ENCODE measurements around the gene PALLD.
"Not testable (repeated sequence)": the region's sequence is repeated elsewhere in the genome, so short reads cannot be mapped to it uniquely, and the experiment has no call there.

The PALLD gene

DNA sequence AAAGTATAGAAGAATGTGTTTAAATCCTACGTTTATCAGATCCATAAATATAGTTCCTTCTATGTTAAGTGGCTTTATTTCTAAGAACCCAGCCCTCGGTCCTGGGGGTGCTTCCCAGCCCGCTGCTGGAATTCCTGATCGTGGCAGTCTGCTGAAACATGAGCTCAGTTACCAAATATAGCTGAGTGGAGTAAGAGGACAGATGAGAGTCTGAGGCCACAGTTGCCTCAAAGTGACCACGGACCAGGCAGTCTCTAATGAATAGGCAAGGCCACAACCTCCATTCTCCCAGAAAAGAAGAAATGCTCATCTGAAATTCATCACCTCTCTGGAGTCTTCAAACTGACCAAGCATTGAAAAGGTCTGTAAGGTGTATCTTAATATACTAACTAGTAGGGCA, at the start of gene PALLD:
Gene PALLD (plus strand): TSS at position 219 of the 400 bp plus-strand sequence.
- DNase-seq (ENCODE audit: low read depth in 3 of 3): no peak

DNA sequence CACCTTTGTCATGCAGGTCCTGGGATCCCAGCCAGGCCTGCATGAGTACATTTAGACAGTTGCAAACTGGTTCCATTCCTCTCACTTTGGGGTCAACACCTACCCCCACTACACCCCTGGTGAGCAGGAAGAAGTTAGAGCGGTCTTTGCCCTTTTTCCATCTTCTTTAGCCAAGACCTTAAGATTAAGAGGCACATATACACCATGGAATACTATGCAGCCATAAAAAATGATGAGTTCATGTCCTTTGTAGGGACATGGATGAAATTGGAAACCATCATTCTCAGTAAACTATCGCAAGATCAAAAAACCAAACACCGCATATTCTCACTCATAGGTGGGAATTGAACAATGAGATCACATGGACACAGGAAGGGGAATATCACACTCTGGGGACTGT, 47.8 kb upstream of the PALLD start:
- DNase-seq (ENCODE audit: low read depth in 3 of 3): not testable (repeated sequence)

DNA sequence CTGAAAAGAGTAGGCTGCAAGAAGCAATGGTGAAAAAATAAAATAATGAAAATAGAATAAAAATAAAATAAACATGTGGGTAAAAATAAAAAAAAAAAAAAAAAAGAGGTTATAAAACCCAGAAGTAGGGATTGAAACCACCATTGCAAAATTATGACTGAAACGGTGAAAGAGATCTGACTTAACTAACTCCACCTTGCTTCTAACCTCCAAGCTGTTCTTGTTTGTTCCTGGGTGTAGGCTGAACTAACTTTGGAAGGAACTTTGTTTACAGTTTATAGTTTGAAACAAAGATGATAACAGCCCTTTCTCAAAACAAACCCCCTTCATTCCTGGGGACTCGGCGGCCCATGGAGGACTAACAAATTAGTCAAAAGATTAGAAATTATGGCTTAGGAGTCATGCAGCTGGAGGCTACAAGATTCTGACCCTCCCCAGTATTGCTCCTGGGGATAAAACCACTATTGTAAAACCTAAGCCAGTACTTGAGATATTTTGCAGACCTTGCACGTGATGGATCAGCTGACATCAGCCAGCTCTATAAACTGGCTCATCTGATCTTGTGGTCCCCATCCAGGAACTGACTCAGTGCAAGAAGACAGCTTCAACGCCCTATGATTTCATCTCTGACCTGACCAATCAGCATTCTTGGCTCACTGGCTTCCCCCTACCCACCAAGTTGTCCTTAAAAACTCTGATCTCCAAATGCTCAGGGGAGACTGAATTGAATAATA, 47.0 kb upstream of the PALLD start:
- DNase-seq (ENCODE audit: low read depth in 3 of 3): no peak

DNA sequence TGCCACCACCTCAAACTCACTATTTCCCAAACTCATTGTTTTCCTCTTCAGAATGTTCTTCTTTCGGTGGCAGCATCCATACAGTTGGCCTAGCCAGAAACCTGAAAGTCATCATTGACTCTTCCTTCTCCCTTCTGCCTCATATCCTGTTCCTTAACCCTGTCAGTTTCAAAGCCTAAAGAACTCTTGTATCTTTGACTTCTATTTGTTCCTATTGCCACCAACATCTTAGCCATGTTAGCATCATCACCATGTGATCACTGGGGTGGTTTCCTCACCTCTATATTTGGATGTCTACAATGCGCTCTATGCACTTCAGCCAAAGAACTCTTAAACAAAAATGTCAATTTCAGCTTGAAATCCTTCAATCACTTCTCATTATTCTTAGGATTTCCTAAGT, 45.5 kb upstream of the PALLD start:
- DNase-seq (ENCODE audit: low read depth in 3 of 3): no peak

DNA sequence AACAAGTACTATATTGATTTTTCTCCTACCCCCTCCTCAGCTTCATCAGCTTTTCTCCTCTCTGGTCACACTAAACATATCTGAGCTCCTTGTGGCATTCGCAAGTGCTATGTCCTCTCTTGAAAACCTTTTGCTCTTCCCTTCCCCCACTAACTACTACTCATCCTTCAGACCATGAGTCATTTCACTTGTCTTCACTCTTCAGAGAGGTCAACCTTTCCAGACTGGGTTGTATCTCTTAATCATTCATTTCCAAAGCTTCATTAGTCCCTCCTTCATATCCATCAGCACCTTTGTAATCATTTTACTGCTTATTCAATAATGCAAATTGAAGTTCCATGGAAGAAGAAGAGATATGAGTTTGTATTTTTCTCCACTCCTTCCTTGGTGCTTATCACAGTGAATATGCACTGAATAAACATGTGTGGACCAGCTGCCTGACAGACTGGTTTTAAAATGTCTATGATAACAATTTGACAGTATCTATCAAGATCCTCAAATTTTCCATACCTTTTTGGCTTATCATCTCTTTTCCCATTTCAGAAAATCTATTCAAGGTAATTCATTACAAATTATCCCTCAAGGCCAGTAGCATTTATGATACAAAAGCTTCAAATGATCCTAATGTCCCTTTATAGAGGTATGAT, 45.0 kb upstream of the PALLD start:
- no peak for DNase-seq (ENCODE audit: low read depth in 3 of 3)

DNA sequence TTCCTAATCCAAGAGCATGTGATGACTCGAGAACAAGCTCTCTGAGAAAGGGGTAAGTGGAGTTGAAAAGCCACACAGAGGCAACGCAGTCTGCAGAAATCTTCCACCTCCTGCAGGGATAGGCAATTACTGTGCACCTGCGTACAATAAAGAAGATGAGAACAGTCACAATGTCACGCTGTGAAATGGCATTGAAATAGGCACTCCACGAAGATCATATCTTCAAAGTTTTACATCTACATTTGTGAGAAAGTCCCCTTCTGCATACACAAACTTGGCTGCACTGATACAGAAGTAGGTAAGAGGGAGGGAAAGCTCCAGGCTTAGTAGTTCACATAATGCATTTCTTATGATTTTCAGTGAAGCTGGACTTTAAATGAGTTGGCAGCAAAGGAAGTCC, 43.7 kb upstream of the PALLD start:
- no peak for DNase-seq (ENCODE audit: low read depth in 3 of 3)

DNA sequence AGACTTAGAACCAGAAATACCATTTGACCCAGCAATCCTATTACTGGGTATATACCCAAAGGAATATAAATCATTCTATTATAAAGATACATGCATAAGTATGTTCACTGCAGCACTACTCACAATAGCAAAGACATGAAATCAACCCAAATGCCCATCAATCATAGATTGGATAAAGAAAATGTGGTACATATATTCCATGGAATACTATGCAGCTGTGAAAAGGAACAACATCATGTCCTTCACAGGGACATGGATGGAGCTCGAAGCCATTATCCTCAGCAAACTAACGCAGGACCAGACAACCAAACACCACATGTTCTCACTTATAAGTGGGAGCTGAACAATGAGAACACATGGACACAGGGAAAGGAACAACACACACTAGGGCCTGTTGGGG, 38.6 kb upstream of the PALLD start:
- not testable (repeated sequence) for DNase-seq (ENCODE audit: low read depth in 3 of 3)

DNA sequence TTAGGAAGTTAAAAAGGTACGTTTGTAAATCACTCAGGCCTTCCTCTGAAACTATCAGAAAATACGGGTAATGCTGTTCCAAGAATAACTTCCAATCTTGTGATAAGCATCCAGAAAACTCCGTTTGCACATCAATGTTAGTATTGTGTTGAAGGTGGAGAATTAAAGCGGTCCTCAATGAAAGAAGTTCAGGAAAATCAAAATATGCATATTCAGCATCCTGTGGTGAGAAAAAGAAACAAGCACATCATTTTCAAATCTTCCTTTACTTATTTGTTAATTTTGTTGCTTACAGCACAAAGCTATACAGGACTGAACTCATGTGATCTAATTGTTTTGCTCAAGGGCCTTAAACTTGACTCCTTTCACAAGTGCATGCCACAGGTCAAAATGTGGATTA, 35.0 kb upstream of the PALLD start:
- no peak for DNase-seq (ENCODE audit: low read depth in 3 of 3)

DNA sequence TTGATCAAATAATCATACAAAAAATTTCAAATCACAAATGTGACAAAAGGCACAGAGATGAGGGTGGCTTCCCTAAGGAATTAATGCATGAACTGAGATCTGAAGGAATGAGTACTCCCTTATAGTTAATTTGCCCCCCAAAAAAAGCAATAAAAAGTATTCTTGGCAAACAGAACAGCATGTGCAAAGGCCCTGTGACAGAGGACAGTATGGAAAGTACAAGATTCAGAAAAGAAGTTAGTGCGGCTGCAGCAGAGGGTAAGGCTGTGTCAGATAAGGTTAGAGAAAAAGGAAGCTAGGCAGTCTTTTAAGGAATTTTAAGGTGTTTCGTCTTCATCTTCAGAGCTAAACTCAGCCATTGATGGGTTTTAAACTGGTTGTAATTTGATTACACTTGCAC, 23.9 kb upstream of the PALLD start:
- DNase-seq (ENCODE audit: low read depth in 3 of 3): no peak

DNA sequence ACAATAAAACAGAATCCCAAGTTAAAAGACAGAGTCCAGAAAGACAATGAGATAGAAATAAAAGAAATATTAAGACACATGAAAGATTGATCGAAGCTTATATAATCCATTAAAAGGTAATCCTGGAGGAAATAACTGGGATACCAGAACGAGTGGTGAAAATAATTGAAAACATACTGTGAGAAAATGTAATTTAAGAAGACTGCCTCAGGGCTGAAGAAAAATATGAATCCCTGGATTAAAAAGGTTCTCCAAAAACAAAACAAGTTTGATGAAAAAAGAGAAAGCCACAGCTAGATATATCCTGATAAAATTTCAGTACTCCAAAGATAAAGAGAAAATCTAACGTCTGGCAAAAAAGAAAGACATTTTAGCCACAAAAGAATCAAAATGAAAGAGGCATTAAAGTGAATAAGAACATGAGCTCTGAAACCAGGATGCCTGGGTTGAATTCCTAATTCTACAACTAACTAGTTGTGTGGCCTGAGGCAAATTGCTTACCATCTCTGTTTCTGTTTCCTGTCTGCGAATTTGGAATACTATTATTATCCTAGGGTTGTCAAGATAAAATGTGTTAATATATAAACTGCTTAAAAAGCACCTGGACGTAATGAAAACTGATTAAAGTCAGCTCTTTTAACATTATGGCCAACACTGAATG, 22.1 kb upstream of the PALLD start:
- no peak for DNase-seq (ENCODE audit: low read depth in 3 of 3)

DNA sequence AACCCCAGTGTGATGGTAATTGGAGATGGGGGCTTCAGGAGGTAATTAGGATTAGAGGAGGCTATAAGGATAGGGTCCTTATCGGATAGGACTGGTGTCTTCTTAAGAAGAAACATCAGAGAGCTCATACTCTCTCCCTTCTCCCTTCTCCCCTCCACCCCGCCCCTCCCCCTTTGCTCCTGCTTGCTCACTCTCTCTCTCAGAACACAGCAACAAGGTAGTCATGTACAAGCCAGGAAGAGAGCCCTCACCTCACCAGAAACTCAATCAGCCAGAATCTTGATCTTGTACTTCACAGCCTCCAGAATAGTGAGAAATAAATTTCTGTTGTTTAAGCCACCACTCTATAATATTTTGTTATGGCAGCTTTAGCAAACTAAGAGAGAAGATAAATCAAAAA, 21.1 kb upstream of the PALLD start:
- no peak for DNase-seq (ENCODE audit: low read depth in 3 of 3)

DNA sequence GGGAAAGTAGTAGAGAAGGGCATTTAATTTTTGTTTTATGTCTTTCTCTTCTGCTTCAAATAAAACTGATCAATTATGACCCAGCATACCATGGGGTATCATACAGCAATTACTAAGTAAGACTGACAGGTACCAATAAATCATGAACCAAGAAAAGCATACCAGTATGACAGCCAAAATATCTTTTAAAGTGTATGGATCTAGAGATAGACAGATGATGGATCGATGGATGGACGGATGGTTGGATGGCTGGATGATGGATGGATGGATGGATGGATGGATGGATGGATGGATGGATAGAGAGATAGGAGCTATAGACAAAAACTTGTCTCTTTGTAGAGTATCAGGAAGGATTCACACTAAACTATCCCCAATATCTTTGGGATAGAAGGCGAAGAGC, 18.0 kb upstream of the PALLD start:
- no peak for DNase-seq (ENCODE audit: low read depth in 3 of 3)

DNA sequence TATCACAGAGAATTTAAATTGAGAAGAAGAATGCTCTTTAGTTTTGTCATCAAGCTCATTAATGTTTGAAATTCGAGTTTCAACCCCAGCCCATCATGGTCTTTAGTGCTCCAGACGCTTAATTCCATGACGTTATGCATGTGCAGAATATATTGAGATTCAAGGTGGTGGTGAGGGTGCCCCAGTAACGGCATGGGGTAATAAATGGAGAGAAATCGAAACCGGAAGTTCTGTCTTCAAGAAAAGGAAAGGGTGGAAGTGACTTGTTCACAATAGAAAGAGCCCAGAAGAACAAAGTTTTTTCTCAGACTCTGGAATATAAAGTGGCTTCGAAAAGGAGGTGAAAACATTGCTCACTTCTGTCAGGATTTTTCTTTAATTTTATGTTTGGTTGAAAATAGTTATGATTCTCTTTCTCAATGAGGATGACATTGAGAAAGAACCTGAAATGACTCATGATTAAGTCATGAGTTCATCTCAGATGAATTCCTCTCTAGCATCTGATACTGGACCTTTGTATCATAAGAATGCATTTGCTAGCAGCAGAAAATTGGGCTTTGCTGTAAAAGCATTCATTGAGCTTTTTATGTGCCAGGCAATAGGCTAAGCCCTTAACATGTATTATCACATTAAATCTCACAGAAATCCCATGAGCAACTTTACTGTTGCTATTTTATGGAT, 15.8 kb upstream of the PALLD start:
- no peak for DNase-seq (ENCODE audit: low read depth in 3 of 3)

DNA sequence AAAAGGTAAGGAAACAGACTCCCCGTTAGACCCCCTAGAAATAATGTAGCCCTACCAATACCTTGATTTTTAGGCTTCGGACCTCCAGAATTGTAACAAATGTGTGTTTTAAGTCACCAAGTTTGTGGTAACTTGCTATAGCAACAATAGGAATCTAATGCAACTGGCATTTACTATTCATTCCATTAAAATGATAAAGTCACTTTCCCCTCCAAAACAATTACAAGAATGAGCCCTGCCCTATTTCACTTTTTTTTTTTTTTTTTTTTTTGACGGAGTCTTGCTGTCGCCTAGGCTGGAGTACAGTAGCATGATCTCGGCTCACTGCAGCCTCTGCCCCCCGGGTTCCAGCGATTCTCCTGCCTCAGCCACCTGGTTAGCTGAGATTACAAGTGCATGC, 13.0 kb upstream of the PALLD start:
- DNase-seq (ENCODE audit: low read depth in 3 of 3): no peak

DNA sequence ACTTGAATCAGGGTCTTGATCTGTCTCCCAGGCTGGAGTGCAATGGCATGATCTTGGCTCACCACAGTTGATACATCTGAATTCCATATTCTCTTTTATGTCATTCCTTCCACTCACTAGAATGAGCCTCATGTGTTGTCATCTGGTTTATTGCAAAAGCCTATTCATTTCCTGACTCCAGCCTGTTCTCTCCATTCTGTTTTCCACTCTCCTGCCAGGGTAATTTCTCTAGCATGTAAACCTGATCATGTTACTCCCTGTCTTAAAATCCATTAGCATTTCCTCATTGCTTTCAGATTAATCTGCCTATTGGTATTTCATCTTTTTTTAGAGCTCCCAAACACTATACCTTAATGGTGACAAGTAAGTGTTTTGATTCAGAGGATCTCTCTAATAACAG, 12.2 kb upstream of the PALLD start:
- DNase-seq (ENCODE audit: low read depth in 3 of 3): no peak

DNA sequence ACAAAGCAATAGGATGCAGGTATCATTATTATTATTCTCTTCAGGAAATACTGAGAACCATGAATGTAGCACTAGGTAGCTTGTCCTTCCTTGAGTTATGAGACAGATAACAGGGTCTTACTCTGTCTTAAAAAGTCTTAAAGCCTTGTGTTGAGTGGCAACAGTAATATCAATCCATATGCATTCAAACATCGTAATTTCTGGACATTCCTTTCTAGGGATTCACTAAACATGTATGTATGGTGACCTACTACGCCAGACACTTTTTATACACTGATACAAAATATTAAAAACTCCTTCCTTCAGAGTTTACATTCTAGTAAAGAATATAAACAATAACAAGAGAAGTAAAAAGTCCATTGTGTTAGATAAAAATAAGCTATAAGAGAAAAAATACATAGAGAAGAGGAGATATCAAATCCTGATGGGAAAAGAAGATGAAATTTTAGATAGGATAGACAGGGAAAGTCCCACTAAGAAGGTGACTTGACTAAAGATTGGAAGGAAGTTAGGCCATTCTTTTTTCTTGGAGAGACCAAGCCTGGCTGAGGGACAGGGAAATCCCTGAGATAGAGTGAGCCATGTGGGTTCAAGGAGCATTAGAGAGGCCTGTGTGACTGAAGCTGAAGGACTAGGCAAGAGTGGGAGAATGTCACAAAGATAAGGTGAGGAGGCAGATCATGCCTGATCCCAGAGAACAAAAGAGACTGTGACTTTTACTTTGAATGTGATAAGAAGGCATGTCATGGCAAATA, 11.5 kb upstream of the PALLD start:
- no peak for DNase-seq (ENCODE audit: low read depth in 3 of 3)

DNA sequence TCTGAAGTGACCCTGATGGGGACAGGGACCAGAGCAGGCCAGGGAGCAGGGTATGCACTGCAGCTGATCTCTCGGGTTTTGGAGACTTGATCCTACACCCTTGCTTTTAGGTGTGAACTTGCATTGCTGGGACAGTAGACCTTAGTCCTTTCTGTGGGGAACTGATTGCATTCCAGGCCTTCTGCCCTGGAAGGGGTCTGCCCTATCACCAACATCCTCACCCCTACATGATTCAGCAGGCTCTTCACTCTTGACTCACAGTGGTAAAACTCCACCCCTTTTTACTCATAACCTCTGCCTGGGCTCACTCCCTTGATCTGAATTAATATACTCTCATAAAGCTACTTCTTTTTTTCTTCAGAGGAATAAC, 10.0 kb upstream of the PALLD start:
- no peak for DNase-seq (ENCODE audit: low read depth in 3 of 3)

DNA sequence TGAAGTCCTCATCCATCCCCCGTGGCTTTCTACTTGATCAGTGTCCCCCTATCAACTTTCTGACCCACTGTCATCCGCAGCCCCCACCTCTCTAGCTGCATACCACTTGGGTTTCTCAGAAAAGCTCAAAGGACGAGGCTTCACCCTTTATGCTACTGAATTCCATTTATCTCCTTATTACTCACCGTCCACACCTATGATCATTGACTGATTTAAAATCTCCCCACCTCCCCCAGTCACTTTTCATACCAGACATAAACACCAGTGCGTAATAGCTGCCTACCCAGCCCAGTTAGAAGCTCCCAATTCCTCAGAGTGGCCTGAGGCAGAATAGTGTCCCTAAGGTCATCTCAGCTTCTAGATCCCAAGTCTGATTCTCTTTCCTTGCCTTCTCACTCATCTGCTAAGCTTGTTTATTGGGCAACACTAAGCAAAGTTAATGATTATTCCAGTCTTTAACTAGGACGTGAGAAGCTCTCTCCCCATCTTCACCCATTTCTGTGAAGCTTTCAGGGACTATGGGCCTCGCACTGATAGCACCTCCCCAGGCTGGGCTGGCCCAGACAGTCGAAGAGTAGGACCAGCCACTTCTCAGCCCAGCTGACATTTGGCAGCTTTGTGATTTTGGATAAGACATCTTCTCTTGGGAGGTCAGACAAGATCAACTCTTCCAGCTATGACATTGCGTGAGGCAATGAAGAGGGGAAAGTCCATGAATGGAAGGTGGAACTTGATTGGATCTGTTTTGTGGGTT, 9.4 kb upstream of the PALLD start:
- DNase-seq (ENCODE audit: low read depth in 3 of 3): no peak

DNA sequence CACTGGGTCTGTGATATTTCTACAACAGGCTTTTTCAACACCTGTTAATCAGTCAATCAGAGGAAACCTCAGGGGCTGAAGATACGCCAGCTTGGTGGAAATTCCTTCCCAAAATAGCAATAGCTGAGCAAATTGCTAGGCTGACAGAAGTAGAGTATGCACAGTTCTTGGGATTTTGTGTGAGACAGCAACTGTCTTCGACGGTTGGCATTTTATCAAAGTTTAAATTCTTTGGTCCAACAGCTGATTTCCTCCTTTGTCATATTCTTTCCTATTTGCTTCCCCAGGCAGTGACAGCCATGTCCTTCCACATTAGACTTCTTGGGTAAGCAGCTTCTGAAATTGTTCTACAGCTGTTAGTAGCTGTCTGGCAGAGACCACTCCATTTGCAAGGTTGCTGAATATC, 8.0 kb upstream of the PALLD start:
- DNase-seq (ENCODE audit: low read depth in 3 of 3): no peak

DNA sequence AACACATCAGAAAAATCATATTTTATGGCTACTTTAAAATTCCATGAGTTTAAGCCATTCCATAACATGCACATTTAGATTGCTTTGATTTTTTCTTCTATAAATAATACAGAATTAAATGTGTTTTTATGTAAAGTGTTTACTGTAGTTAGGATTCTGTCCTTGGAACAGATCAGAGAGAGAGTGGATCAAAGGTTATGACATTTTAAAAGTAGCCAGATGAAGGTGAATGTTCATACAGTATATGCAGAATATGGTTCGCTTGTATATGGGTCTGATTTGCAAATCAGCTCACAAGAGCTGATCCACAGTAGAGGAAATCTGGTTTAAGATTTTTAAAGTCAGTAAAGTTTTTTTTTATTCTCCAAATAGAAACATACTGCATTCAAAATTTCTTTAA, 7.2 kb upstream of the PALLD start:
- DNase-seq (ENCODE audit: low read depth in 3 of 3): no peak

DNA sequence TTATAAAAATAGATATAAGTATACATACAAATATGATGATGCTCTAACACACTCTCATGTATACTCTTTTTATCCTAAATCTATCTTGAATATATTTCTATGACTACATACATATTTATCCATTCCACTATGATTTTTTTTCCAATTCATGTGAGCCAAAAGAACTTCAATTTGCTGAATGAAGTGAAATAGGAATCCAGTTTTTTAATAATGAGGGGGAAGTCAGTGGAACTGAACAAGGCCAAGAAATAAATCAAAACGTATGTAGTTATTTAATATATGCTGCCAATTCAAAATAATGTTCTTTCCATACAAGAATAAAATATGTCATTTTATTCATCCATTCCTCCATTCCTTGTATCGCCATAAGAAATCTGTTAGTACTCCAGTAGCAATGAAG, 6.1 kb upstream of the PALLD start:
- DNase-seq (ENCODE audit: low read depth in 3 of 3): no peak

All from stimulated activated CD4-positive, alpha-beta T cell treated with anti-CD3 and anti-CD28 coated beads, TNF-alpha, amount 100 ng/mL, for 24 hours (primary cell).